Dermis microvascular lymphatic vessel endothelial cell (primary cell): ENCODE results near the gene TTLL12. TPM values are rescaled to one million over a fixed set of nuclear protein-coding genes. Genes with fewer than 3 reads are reported as not detected.
"Not testable (repeated sequence)": the region's sequence is repeated elsewhere in the genome, so short reads cannot be mapped to it uniquely, and the experiment has no call there.

ENCODE experiments used
- DNase-seq, 2 donors: peaks; one replicate each; pipeline versions ENCODE4 v3.0.0 to v3.0.0-alpha.2; 2010; ENCODE audit warnings: low read depth in 2 of 2
- total RNA-seq: library from RNA; depleted of rRNA; stranded (reverse); fragments of >200 nt; gene quantifications from 2 replicates; pipeline ENCODE4 v1.2.1, GENCODE V29; 2014

TTLL12 gene
- total RNA-seq, 1 donor from 2014 or later, result 18.0 TPM

DNA sequence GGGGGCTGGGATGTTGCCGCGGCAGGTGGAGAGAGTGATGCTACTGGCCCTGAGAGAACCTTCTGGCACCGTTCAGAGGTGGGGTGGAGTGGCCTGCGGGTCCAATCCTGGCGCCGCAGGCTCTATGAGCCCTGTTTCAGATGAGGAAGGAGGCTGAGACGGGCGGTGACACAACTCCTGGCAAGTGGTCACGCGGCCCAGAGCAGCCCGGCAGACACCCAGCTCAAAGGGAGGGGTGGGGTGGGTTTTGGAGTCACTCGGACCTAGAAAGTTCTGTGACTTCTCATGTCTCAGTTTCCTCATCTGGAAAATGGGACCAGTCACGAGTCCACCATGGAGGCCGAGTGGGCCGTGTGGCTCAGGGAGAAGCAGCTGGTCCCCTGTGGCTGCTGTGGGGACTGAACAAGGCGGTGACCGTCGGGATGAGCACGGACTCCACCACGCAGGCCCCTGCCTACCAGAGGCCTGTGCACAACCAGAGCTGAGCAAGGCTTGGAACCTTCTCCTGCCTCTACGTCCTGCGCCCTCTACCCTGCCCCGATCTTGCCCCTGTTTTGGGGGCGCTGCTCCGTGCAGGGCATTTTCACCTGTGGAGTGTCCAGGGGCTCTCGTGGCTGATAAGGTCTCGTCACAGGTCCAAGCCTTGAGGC is 31.9 kb downstream of the TTLL12 start:
- no peak for DNase-seq

DNA sequence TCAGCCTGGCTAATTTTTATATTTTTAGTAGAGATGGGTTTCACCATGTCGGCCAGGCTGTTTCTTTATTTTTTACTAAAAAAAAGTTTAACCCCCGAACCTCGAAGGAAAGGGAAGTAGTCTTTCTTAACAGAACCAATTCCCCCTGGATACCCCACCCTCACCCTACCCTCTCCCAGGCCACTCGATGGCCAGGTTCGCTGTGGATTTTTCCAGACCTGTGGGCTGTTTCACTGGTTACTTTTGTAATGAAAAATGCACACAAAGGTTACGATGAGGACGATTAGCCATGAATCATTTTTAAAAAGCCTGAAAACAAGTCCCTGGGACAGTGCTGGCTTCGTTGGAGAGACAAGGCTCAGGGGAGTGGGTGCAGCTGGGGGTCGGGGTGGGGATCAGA is 33.0 kb downstream of the TTLL12 start:
- DNase-seq, result no peak

DNA sequence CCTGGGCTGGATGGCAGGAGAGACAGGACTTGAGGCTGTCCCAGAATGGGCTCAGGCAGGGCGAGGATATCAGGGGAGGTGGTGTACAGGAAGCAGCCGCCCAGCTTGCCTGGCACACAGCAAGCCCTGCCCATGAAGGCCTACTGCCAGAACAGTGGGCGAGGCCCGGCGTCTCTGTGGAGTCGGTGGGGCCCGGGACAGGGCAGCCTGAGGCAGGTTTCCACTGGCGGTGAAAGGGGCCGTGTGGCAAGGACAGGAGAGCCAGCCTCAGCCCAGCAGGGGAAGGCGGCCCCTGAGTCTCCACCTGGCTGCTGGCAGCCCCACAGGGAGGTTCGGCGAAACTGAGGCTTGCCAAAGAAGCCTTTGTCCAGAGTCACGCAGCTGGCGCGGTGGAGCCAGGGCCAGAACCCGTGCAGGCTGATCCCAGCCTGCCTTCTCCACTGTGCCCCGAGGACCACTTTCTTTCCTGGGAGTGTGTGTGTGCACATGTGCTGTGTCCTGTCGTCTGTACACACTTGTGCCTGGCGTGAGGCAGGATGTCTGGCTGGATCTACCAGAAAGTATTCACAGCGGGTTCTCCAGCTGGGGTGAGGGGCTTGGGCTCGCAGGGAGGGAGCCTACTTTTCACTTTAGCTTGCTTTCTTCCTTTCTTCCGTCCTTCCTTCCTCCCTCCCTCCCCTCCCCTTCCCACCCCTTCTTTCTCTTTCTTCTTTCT is 34.4 kb downstream of the TTLL12 start:
- peak in 1 of 2 donors; percentile 70 for DNase-seq

DNA sequence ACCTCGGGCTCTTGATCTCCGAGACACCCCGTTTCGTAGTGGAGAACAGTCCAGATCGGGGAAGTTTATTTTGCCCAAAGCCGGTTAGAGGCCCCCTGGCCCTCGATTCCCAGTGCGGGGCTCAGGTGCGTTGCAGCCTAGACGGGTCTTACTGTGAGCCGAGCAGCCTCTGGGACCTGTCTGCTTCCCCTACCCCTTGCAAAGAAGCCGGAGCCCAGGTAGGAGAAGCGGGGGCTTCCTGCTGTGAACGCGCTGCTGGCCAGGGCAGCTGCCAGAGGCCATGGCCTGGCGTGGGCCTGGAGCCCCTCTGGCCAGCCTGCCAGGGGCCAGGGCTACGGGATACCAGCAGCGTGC is 35.0 kb downstream of the TTLL12 start:
- DNase-seq, result no peak

DNA sequence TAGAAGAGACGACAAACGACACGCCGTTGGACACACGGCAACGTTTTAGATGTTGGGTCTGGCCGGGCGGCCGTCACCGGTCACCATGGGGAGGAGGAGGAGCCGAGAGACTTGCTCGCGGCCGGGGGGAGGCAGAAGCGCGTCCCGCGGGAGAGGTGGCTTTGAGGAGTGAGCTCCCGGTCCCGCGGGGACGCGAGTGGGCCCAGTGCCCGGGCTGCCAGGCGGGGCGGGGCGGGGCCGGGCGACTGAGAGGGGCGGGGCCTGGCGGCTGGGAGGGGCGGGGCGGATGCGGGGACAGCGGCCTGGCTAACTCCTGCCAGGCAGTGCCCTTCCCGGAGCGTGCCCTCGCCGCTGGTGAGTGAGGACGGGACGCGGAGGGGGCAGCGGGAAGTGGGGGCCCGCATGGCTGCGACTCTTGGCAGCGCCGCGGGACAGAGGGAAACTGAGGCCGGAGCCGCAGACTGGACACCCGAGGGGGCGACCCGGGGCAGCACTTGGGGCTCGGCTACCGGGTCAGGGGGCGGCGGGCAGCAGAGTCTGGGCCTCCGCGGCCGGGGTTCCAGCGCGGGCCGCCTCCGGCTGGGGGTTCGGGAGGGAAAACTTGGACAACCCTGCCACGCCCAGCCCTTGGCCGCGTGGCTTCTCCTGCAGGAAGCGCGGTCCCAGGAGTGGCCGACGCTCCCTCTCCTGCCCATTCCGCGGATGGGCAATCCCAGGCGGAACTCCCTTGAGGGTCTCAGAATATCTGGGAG is 35.5 kb downstream of the TTLL12 start, which contains the start of gene TSPO:
TSPO (plus strand) TSS at position 309 of the 752 bp plus-strand sequence. CDS start 7,680 bp downstream, outside the sequence.
- peak in 1 of 2 donors; percentile 60 for DNase-seq

DNA sequence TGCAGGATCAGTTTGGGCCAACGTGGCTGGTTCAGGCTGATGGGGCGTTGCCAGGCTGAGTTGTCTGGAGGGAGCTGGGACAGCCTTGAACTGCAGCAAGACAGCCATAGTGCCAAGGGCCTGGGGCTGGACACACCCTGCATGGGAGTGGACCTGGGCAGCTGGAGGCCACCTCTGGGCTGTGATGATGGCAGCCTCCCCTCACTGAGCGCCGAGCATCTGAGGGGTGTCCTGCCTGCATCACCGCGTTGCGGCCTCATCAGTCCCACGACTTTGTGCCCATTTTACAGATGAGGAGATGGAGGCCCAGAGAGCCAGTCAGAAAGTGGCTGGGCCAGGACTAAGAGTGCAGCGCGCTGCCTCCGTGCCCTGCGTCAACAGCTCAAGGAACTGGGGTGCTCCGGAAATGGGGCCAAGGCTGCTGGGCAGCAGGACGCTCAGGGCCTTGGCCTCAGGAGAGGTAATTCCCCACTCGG is 36.2 kb downstream of the TTLL12 start:
- DNase-seq, result no peak

DNA sequence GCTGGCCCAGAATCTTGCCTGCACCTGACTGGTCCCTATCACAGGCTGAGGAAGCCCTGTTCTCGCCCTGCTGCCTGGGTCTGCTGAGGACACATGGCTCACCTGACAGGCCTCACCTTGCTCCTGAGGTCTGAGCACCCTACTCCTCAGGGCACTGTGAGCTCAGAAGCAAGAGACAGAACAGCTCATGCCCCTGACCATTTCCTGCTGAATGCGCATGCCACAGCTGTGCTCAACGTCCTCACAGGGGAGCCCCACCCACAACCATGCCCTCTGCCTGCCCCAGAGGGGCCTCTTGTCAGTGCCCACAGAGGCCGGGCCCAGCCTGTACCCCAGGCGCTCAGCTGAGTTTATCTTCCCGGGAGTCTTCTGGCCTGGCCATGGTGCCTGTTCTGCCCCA is 38.4 kb downstream of the TTLL12 start:
- no peak for DNase-seq

DNA sequence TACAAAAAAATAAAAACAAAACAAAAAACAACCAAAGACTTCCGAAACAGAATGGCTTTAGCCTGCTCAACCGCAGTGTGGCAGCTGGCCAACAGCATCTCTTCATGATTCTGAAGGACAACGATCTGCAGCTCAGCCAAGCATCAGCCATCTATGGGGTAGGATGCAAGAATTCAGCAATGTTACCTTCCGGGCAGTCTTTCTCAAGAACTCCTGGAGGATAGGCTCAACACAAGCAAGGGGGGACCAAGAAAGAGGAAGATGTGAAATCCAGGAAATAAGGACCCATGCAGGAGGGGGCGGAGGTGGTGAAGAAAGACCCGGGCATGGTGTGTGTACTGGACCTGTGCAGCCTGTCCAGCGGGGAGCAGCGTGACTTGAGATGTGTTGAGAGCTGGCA is 39.1 kb downstream of the TTLL12 start:
- no peak for DNase-seq

DNA sequence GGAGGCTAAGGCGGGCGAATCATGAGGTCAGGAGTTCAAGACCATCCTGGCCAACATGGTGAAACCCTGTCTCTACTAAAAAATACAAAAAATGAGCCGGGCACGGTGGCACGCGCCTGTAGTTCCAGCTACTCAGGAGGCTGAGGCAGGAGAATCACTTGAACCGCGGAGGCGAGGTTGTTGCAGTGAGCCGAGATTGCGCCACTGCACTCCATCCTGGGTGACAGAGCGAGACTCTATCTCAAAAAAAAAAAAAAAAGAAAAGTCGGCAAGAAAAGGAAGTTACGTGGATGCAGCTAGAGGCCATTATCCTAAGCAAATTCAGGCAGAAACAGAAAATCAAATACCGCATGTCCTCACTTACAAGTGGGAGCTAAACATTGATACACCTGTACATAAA is 40.6 kb downstream of the TTLL12 start:
- not testable (repeated sequence) for DNase-seq

DNA sequence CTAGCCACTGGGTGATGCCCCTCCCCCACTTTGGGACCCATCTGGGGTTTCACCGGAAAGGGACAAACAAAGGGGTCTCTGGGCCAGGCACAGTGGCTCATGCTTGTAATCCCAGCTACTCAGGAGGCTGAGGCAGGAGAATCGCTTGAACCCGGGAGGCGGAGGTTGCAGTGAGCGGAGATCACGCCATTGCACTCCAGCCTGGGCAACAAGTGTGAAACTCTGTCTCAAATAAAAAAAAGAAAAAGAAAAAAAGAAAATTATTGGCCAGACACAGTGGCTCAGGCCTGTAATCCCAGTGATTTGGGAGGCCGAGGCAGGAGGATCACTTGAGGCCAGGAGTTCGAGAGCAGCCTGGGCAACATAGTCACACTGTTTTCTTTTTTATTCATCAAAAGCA is 41.6 kb downstream of the TTLL12 start:
- DNase-seq, result not testable (repeated sequence)

DNA sequence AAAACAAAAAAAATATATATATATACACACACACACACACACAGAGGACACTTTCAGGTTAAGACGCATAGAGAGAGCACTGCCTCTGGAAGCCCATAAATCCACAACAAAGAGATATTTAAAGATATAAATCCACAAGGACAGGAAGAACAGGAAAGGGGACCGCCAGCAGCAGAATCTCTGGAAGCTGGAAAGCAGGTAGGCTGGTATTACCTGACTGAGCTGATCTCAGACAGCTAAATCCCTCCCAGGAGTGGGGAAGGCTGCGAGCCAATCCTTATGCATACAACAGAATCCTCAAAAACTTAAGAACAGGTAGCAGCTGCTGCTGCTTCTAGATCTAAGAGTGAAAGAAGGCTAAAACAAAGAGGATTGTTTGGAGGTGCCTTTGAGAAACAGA is 42.0 kb downstream of the TTLL12 start:
- no peak for DNase-seq

DNA sequence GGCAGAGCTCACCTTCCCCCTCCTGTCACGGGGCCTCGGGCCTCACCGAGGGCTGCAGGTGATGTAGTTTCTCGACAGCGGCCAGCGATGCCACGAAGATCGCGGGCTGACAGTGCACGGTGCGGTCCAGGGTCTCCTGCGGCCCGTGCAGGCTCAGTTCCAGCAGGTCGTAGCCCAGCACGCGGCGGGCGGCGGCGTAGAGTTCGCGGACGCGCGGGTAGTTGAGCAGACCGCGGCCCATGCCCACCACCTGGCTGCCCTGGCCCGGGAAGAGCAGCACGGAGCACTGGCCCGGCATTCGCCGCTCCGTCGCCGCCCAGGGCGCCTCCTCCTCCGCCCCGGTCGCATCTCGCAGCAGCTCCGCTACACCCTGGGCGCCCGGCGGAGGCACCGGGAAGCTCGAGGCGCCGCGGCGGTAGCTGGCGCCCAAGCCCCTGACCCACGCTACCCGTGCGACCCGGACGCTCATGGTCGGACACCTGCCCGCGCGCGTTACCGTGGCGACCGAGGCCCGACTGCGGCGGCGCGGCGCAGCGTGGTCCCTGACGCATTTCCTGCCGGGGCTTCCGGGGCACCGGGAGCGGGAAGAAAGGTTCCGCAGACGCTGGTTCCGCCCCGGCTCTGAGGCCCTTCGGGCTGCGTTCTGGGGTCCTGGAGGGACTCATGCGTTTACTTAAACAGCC is 43.9 kb downstream of the TTLL12 start, which contains the start of gene MCAT:
MCAT (minus strand) TSS at position 519 of the 683 bp plus-strand sequence; CDS start at position 469, 50 bp downstream.
- DNase-seq, result peak; percentile 61 to 67

DNA sequence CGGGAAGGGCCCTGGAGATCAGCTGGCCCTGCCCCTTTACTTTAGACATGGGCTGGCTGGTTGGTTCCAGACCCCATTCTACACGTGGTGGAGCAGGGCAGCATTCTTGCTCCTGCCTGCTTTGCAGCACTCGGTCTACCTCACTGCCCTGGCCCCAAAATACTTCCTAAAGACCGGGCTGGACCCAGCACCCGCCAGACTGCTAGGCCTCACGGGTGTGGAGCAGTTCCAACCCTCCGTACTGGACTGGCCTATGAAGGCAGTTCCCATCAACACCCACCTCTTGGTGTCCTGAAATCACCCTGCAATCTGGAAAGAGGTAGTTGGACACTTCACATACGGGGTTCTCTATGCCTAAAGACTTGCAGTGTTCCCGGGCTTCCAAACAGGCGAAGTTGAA is 50.1 kb downstream of the TTLL12 start:
- no peak for DNase-seq

DNA sequence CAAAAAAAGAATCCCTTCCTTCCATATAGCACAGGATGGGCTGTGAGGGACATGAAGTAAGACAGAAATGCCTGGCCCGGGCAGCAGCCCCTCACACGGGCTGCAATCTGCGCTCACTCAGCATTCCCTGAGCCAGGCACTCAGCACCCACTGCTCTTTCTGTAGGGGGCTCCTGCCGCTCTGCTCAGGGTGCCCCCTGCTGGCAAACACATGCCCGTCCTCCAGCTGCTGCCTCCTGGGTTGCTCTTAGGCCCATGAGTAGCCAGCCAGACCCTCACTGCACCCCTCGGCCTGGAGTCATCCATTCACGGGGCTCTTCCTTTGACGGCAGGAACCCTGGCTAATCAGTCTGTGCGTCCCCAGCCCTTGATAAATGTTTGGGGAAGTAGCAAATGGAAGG is 50.7 kb downstream of the TTLL12 start:
- DNase-seq, result peak; percentile 30 to 64

DNA sequence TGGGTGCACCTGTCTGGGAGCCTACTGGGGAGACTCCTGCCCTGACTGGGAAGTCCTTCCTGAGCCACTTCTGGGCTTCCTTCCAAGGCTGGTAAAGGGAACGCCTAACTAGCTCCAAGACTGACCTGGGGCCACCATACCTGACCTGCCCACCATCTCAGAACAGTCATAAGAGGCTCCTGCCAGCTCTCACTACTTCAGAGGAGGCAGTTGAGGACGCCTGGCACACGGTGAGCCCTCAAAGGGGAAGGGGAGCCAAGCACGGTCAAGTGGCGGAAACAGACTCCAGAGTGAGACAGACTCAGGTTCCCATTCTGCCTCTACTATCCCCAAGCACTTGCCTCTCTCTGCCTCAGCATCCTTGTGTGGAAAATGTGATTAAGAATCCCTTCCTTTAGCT is 51.4 kb downstream of the TTLL12 start:
- no peak for DNase-seq

DNA sequence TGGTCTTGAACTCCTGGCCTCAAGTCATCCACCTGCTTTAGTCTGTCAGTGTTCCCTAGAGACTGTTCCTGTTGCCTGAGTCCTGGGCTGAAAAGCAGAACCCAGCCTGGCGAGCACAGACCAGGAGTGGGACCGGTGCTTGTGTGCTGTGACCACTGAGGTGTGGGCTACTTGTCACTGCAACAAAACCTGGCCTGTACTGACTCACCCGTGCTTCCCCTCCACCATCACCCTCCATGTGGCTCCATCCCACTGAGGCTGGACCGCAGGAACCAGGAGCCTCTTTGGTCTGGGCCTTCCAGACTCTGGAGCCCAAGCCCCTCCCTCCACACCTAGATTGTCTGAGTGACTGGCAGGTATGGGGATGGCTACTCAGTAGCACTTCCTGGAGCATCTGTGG is 52.4 kb downstream of the TTLL12 start:
- DNase-seq, result no peak

DNA sequence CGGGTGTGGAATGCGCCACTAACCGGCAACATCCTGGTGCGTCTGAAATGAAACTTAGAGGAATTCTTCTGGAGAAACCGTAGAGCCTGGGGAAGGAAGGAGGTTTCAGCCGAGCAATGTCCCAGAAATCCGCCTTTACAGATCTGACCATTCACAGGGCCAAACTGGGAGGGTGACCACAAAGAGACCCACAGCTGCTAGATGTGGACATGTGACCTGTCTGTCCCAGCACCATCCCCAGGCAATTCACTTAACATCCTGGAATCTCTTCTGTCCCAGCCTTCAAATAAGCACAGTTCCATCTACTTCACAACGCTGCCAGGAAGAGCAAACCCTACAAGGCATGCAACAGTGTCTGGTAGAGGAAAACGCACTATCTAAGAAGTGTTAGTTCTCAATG is 53.5 kb downstream of the TTLL12 start:
- DNase-seq, result no peak

DNA sequence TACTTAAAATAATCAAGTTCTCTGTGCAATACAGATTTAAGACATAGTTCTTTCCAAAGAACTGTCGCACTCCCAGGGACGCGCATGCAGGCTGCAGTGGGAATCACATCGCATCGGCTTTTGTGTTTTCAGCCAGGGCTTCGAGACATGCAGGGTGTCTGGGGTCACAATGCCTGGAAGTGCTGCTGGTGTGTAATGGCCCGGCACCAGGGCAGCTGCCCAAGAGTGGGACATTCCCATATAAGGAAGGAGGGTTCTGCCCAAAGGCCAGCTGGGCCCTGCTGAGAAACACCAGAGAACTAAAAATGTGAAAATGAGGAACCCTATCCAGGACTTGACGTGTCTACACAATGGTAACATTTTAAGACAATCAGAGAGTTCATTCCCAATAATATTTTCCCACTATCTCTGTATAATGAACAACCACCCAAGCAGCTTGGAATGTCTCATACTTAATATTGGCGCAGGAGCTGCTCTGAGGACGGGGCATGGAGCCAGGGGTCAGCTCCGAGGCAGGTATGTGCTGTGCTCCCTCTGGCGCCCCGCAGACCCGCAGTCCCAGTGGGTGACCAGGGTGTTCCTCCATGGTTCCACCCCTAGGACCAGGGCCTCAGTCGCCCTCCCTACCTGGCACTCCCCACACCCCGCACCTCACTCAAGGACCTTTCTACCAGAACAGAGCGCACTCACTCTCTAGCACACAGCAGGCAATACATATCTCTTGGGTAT is 55.0 kb downstream of the TTLL12 start:
- peak in 1 of 2 donors; percentile 37 for DNase-seq

DNA sequence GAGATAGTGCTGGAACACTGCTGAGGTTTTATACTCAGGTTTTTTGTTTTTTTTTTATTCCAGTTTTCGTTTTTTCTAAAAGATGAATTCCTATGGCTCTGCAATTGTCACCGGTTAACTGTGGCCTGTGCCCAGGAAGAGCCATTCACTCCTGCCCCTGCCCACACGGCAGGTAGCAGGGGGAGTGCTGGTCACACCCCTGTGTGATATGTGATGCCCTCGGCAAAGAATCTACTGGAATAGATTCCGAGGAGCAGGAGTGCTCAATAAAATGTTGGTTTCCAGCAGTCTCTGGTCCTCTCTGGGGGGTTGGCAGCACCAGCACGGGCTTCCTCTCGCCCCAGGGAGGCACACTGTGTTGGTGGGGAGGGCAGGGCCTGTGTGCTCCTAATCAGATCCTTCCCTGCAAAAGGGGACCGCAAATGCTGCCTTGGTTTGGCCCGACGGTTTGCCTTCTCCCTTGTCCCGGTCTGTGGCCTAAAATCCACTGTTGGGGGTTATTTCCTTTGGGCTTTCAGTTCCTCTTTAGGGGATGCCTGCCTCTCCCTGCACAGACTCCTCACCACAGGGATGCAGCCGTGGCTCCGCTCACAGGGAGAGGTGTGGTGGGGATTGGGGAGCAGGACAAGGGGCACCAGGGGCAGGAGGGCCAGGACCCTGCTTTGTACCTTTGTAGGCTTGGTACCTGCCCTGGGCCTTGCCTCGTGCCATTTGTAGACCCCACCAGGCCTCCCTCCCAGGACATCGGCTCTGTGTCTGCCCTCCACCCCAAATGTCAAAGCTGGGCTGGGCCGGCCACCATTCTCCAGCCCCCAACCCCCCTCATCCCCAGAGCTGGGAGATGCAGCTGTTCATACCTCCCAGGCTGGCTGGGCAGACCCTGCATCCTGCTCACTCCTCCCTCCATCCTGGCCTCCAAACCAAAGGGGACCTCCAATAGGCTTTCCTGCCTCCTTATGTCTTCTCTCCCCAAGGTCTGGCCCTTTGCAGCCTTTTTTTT is 57.2 kb downstream of the TTLL12 start:
- DNase-seq, result no peak

DNA sequence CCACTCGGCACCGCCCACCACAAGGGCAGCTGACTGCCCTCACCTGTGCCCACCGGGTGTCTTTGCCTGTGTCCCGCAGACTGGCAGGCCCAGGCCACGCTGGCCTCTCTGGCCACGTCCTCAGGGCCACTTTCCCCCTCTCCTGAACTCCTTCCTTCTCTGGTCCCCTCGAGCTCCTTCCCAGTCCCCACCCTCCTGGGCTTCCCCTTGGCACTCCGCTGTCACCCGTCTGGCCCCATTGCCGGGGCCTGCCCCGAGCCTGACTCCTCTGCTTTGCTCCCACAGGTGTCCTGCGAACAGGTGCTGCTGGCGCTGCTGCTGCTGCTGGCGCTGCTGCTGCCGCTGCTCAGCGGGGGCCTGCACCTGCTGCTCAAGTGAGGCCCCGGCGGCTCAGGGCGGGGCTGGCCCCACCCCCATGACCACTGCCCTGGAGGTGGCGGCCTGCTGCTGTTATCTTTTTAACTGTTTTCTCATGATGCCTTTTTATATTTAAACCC is 58.0 kb downstream of the TTLL12 start:
- no peak for DNase-seq
